Esophagus squamous epithelium (tissue), 4 donors: ENCODE measurements around the gene LRRC41.
"Not testable (repeated sequence)": the region's sequence is repeated elsewhere in the genome, so short reads cannot be mapped to it uniquely, and the experiment has no call there.

Experiments used
- CTCF ChIP-seq, 6 experiments: fragments of 450-650 bp in 4 of 6; fragments of 200-600 bp in 2 of 6; sonication (generic) in 2 of 6; IDR thresholded peaks; one replicate each; pipeline ENCODE4 v1.5.1; 2016 to 2019; ENCODE audit warnings: antibody characterized with exemption in 6 of 6, mild to moderate bottlenecking in 4 of 6, moderate library complexity in 4 of 6
- POLR2A ChIP-seq, 4 donors: fragments of 450-650 bp; IDR thresholded peaks; one replicate each; pipeline ENCODE4 v1.6.1; 2017; ENCODE audit warnings: antibody characterized with exemption in 4 of 4, mild to moderate bottlenecking in 4 of 4, moderate library complexity in 3 of 4

DNA sequence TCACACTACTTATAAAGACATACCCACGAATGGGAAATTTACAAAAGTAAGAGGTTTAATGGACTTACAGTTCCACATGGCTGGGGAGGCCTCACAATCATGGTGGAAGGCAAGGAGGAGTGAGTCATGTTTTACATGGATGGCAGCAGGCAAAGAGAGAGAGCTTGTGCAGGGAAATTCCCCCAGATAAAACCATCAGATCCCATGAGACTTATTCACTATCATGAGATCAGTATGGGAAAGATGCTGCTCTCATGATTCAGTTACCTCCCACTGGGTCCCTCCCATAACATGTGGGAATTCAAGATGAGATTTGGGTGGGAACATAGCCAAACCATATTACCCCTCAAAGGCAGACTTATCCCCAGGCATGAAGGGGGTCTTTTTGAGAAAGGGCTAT, 64.6 kb downstream of the LRRC41 start:
- TF ChIP-seq CTCF, POLR2A (IDR thresholded peaks at IDR 0.05): not testable (repeated sequence)
